Measurements from ENCODE around the gene LRMDA.

LRMDA gene

GRCh38 chr10:75940742-75941141 lies 509.3 kb downstream of the LRMDA start:
- DNase-seq = no peak

GRCh38 chr10:75941223-75941801 lies 509.9 kb downstream of the LRMDA start:
- DNase-seq = no peak

- no peak for DNase-seq
Observed at GRCh38 chr10:75944061-75944460, 512.6 kb downstream of the LRMDA start.

- no peak for DNase-seq
Observed at GRCh38 chr10:75948583-75948982, 517.2 kb downstream of the LRMDA start.

DNA sequence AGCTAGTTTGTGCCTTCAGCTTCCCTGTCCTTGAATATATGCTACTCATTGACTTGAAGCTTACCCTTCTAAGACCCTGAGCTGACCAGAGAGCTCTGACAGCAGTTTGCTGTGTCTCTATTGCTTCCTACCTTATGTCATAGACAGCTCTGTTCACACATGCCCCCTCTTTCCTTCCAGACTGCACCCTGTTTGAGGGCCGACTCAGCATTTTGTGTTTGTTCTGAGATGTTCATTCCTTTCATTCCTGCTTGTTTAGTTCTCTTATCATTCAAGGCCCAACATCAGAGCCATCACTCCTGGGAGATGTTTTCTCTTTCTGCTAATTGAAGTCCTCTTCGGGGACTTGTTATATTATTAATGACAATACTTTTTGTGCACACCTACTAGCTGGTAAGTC lies 518.9 kb downstream of the LRMDA start:
- DNase-seq = no peak

DNA sequence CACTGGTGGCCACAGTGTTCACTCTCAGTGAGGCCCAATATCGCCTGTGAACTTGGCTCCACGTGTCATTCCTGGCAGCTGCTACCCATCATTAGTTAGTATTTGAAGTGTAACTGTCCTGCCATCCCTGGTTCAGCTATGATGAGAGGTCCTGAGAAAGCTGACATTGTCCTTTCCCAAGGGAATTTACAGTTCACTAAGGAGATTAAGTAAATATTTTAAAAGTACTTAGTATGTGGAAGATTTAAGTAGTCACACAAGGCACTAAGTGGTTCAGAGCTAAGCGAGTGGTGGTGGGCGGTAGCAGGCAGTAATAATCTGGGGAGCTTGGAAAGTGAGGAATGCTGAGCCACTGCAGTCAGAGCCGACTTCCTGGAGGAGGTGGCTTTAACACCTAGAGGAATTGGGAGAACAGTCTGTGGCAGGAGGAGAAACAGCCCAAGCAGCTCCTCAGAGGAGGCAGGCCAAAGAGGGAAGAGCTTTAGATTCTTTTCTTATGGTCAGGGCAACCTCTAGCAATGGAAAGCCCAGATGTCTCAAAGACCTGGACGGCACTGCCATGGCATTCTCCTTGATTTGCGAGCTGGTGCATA lies 519.7 kb downstream of the LRMDA start:
- no peak for DNase-seq

- no peak for DNase-seq
Observed at GRCh38 chr10:75951627-75952026, 520.2 kb downstream of the LRMDA start.

GRCh38 chr10:75952093-75952492 lies 520.7 kb downstream of the LRMDA start:
- DNase-seq = no peak

GRCh38 chr10:75954486-75954885 lies 523.1 kb downstream of the LRMDA start:
- no peak for DNase-seq

- no peak for DNase-seq
Observed at GRCh38 chr10:75955973-75956502, 524.6 kb downstream of the LRMDA start.

DNA sequence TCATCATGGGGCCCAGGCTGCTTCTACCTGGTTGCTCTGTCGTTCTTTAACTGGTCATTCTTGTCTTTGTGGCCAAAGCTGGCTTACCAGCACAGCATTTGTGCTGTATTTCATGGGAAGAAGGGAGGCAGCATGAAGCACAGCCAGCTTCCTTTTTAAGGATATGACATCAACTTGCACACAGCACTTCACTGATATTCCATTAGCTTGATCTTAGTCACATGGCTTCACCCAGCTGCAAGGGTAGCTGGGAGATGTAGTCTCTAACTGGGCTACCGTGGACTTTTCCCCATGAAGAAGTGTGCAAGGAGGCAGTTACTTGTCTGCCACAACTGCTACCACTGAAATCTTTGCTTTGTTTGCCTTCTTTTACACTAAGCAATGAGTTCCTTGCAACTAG lies 525.2 kb downstream of the LRMDA start:
- no peak for DNase-seq

DNA sequence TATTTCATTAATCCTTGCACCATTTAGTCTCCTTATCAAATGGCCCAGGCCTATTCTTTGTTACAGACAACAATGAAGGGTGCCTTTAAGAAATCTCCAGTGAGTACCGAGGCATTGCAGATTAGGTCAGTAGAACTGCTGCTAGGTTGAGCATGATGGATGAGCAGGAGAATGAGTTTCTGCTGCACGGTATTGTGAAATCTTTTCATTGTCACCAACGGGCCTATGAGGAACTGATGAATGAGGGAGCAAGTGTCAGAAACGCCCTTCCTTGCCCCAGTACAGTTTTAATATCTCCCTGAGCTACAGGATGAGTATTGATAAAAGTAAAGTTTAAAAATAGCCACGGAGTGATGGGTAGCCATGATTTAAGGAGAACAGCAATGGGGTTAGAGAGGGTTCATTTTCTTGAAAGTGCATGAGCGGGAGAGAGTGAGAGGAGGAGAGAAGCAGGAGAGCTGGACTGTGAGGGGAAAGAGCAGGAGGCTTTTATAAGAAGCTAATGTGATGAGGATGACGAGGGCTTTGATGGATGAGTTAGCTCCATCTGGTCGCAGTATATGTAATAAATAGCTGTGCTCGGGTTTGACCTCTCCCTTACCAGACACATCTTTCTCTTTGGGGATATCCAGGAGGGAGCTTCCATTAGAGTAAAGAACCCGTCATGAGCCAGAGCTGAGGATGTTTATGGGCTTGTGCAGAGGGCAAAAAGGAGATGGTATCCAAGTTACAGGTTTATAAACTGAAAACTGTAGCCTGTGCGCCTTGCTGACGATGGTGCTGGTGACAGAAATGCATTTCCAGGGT lies 526.1 kb downstream of the LRMDA start:
- DNase-seq = no peak

DNA sequence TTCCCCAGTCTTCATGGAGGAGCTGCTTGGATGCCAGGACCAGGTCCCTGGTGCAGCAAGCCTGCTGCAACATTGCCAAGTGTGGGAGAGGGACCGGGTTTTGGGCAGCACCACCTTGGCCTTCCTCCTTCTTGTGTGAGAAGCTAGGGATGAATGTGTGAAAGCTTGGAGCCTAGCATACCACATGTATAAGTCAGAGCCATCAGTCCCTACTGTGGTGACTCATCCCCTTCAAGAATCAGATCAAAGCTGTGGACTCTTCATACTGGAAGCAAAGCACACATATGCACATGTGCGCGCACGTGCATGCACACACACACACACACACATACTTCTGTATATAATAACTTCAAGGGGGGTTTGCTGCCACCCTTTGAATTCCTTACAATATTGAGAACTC lies 527.8 kb downstream of the LRMDA start:
- DNase-seq = no peak

DNA sequence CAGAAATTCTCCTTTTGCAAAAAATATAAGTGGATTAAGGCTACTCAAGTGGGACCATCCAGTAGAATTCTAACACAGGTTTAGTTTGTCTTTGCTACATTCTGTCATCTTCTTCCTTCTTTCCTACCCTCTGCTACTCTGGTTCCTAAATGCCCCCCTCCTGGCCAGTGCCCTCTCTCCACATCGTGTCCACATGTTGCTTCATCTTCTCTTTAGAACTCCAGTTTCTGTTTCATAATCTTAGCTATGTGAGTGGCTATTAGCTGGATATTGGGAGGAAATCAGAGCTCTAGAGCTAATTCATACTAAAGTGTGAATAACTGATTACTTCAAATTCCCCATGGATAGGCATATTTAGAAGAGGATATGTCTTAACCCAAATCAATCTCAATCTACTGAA lies 528.5 kb downstream of the LRMDA start:
- DNase-seq = no peak

DNA sequence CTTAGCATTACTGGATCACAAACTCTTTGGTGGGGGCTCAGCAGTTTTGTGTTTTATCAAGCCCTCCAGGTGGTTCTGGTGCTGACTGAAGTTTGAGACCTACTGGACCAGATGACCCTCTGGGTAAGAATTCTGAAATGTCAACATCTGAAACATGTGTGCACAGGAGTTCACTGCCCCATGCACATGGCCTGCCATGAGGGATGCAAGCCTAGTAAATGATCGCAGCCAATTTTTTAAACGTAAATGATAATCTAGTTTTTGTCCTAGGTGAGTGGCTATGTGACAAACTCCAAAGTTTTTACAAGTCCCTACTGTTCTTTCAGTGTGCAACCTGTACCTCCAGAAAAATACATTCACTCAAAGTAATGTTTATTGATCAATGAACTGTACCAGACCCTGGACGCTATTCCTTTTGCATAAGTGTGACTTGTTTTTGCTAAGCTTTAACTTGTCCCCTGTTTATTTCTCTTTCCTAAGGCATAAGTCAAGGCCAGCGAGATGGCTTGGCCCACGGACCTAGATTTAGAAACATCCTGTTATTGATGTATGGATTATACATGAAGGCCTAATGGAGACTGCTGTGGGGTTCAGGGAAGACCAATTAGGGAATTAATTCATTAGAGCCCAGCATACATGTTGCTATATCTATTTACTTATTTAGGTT lies 531.1 kb downstream of the LRMDA start:
- DNase-seq = no peak

DNA sequence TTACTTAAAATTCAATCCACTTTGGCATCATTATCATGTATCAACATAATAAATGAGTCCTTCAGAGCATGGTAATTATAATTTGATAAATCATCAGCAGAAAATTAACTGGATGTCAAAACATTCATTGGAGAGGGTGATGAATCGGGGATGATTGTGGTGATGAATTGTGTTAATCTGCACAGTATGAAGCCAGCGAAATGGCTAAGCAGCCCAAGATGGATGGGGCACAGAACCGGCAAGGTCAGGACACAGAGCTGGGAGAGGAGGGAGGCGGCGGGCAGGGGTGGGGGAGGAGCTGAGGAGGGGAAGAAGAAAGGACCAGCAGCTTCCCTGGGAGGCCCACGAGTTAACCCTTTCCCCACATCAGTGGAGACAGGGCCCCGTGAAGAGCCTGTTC lies 536.1 kb downstream of the LRMDA start:
- DNase-seq = no peak

DNA sequence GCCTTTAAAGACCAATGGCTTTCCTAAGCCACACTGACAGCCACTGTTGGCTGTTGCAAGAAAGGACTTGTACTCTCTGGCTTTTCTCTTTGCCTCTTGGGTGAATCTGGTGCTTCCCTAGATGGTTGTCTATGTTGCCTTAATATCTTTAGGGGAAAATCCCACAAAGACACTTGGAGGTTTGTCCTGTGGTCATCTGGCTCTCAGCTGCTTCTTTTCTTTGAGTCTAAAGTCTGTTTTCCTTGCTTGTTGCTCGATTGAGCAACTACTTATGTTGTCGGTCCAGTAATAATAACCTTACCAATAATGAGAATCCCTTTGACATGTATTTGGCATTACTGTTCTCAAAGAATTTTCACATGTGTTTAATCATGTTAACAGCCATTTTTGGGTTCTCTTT lies 537.6 kb downstream of the LRMDA start:
- no peak for DNase-seq

DNA sequence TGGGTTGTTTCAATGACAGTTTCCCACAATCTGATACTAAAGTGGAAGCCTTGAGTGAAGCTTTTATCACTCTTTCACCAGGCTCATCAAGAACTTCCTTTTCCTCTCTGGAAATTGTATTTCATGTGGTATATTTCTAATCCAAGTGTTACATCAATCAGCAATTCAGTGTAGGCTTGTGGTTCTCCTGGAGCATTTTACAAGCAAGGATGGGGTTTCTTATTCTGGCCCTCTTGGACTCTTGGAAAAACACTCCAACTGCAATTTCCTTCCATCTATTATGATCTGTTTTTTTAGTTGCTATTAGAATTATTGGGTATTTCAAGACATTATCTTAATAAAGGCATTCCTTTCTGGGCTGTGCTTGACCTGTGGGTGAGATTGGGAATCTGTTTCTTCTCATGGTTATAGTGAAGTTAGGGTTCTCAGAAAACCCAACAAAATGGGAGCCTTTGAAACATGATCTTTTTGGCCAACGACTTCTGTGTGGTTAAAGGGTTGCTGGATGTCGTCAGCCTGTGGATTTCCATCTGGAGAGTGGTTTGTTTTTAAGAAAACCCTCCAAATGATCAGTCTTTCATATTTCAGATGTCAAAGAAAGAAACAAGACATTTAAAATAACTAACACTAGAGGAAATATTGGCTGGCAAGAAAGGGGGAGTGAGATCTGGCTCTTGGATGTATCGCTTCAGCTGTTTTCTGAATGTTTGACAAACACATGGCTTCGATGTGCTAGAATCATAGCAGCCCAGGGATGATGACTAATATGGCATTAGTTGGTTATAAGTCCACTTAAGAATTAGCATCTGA lies 540.2 kb downstream of the LRMDA start:
- DNase-seq = no peak

- no peak for DNase-seq
Observed at GRCh38 chr10:75972491-75973276, 541.3 kb downstream of the LRMDA start.

- DNase-seq = no peak
Observed at GRCh38 chr10:75974080-75974479, 542.7 kb downstream of the LRMDA start.

- DNase-seq = no peak
Observed at GRCh38 chr10:75976681-75977080, 545.3 kb downstream of the LRMDA start.

GRCh38 chr10:75977139-75977538 lies 545.7 kb downstream of the LRMDA start:
- DNase-seq = no peak

Measured in activated naive CD4-positive, alpha-beta T cell (primary cell).